Activated T-cell treated with anti-CD3 and anti-CD28 coated beads for 4 hours (primary cell): ENCODE results near the gene ZG16B.

Source experiments
- DNase-seq: peaks from one replicate; pipeline ENCODE4 v3.0.0-alpha.2; 2020

ZG16B gene

GRCh38 chr16:2808181-2808580 lies 21.9 kb upstream of the ZG16B start:
- no peak for DNase-seq

DNA sequence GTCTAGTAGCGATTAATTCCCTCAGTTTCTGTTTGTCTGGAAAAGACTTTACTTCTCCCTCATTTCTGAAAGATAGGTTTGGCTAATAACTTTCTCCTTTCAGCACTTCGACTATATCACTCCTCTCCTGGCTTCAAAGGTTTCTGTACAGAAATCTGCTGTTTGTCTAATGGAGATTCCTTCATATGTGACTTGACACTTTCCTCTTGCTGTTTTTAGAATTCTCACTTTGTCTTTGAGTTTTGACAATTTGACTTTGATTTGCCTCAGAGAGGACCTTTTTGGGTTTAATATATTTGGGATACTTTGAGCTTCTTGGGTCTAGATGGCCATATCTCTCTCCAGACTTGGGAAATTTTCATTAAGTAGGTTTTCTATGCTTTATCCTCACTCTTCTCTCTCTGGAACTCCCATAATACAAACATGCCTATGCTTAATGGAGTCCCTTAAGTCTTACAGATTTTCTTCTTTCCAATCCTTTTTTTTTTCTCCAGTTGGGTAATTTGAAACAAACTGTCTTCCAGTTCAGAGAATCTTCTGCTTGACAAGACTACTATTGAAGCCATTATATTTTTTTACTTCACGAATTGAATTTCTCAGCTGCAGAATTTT lies 20.8 kb upstream of the ZG16B start:
- DNase-seq: no peak

GRCh38 chr16:2810651-2811050 lies 19.5 kb upstream of the ZG16B start:
- no peak for DNase-seq

GRCh38 chr16:2811703-2812471 lies 18.2 kb upstream of the ZG16B start:
- no peak for DNase-seq

DNA sequence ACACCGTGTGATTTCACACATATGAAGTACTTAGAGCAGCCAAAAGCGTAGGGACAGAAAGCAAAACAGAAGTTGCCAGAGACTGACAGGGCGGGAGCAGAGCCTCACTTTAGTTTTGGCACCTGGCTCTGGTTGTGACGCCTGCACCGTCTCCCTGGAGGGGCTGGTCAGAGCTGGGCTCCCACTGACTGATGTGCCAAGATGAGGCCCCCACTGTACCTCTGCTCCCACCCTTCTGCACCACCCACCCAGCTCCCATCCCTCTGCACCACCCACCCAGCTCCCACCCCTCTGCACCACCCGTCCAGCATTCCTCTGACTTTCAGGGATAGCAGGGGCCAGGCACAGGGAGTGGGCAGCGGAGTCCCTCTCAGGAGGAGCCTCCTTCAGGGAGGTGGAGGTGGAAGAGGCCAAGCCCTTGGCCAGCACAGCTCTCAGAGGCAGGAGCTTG lies 16.3 kb upstream of the ZG16B start:
- no peak for DNase-seq

- no peak for DNase-seq
Measured at GRCh38 chr16:2814551-2815298, 15.4 kb upstream of the ZG16B start.

GRCh38 chr16:2815299-2815771 lies 14.8 kb upstream of the ZG16B start:
- no peak for DNase-seq

- no peak for DNase-seq
Measured at GRCh38 chr16:2816751-2817339, 13.3 kb upstream of the ZG16B start, which contains the start of gene PRSS21. Gene PRSS21, plus strand, starts transcription at chr16:2817237. Its CDS starts 32 bp downstream, at chr16:2817269.

GRCh38 chr16:2817340-2818271 lies 12.5 kb upstream of the ZG16B start:
- DNase-seq: no peak

DNA sequence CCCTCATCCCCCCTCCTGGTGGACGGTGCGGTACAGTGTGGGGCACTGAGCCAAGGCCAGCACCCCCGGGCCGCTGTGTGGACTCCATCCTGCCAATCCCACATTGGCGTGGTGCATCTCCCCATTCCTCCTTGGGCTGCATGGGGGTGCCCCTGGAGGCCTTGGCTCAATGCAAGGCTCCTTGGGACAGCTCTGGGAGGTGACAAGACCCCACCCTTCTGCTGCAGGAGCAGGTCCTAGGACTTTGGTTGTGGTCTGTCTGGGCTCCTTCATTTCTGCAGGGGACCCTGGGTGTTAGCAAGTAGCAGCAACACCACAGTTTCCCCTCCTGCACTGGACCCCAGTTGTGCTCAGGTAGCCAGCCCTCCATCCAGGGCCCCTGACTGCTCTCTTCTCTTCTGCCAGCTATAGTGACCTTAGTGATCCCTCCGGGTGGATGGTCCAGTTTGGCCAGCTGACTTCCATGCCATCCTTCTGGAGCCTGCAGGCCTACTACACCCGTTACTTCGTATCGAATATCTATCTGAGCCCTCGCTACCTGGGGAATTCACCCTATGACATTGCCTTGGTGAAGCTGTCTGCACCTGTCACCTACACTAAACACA lies 11.7 kb upstream of the ZG16B start:
- DNase-seq: no peak

GRCh38 chr16:2819179-2819938 lies 10.7 kb upstream of the ZG16B start:
- no peak for DNase-seq

GRCh38 chr16:2819939-2820835 lies 9.9 kb upstream of the ZG16B start:
- DNase-seq: no peak

DNA sequence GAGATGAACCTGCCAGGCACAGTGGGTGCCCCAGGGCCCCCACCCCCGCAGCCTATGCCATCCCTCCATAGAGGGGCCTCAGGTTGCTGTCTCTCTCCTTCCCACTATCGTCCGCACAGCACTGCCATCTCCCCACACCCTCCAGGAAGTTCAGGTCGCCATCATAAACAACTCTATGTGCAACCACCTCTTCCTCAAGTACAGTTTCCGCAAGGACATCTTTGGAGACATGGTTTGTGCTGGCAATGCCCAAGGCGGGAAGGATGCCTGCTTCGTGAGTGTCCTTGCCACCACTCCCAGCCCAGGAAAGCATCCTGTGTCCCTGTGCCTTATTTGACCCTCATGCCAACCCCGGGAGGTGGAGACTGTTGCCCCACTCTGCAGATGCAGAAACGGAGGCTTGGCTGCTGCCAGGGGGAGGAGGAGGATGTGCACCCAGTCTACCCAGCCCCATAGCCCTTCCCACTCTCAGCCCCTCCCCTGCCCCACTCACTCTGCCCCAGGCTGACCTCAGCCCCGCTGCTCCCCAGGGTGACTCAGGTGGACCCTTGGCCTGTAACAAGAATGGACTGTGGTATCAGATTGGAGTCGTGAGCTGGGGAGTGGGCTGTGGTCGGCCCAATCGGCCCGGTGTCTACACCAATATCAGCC lies 9.1 kb upstream of the ZG16B start:
- DNase-seq: no peak

- no peak for DNase-seq
Measured at GRCh38 chr16:2821487-2822157, 8.5 kb upstream of the ZG16B start.

DNA sequence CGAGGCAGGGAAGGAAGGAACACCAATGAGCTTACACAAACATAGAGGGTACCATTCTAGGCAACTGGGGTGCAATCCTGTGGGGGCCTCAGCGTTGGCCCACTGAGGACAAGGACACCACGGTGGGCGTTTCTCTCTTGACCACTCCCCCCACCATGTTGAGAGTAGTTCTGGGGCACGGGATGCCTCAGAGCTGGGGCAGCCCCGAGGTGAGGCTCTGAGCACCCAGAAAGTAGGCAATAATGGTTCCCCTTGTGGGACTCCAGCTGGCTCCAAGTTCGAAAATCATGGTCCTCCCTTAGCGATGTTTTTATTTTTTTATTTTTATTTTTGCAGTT lies 8.0 kb upstream of the ZG16B start:
- no peak for DNase-seq

- no peak for DNase-seq
Measured at GRCh38 chr16:2822496-2822895, 7.6 kb upstream of the ZG16B start.

DNA sequence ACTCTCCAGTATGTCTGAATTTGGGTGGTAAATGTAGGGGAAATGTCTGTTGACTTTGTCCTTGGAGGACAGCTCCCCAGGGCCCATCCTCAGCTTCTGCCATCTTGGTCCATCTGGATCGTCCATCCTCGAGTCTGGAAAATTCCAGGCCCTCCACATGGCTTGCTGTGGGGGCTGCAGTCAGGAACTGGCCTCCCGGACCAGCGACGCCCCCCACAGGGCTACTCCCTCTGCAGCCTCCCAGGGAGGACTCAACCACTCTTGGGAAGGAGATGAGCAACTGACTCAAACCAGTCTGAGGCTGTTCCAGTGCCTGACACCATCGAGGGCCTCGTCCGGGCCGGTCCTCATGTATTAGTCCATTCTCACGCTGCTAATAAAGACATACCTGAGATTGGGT lies 5.5 kb upstream of the ZG16B start:
- no peak for DNase-seq

DNA sequence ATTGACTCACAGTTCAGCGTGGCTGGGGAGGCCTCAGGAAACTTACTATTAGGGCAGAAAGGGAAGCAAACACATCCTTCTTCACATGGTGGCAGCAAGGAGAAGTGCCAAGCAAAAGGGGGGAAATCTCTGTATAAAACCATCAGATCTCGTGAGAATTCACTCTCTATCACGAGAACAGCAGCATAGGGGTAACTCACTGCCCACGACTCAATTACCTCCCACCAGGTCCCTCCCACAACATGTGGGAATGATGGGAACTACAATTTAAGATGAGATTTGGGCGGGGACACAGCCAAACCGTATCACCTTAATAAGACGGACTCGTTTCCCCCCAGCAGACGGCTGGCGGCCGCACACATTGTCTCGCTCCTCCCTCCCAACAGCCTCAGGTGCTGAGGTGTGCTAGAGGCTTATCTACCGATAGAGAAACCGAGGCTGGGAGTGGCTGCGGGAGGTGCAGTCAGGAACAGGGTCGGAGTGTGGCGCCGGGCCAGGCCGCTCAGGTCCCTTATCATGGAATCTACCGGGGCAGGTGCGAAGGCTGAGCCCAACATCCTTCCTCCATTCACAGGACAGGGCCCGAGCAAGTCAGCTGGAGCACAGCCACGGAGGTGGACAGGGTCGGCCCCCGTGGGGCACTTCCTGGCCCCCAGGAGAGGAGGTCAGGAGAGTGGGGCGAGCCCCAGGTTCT lies 4.9 kb upstream of the ZG16B start:
- DNase-seq: no peak
